SK-N-SH (cell line): Measurements from ENCODE around the gene AIFM3. TPM values are rescaled to one million over a fixed set of nuclear protein-coding genes. Genes with fewer than 3 reads are reported as not detected.

Experiments
- CTCF ChIA-PET: fragments of 300-600, 350-600 bp; formaldehyde crosslinking; extraction: SDS; loops from one replicate; lab custom pipeline; 2021; lab: Yijun Ruan, JAX
- POLR2A ChIA-PET: fragments of 350-600 bp; sonication (Branson Sonifier 250); formaldehyde crosslinking; extraction: SDS; loops from one replicate; lab custom pipeline; 2020; ENCODE audit warnings: antibody characterized with exemption, inconsistent platforms; lab: Yijun Ruan, JAX
- DNase-seq: peaks from one replicate; pipeline ENCODE4 v3.0.0; 2012
- H2AFZ ChIP-seq: fragments of 200-600 bp; sonication (generic); 2 replicates; pipeline ENCODE4 v1.8.1; 2016; ENCODE audit warnings: antibody characterized with exemption, mild to moderate bottlenecking, low read depth
- H3F3A ChIP-seq: fragments of 200-600 bp; sonication (generic); replicated peaks from 2 replicates; pipeline ENCODE3; 2016; ENCODE audit warnings: antibody characterized with exemption, mild to moderate bottlenecking; ENCODE audit not compliant: insufficient read depth
- H3K27ac ChIP-seq, 2 experiments: fragments of 200-500 bp in 1 of 2; fragments of 200-600 bp in 1 of 2; sonication (Bioruptor generic) in 1 of 2; sonication (generic), shearing (Covaris generic) in 1 of 2; 2 replicates each; pipeline versions ENCODE4 v1.5.1 to v1.6.1; 2014 to 2016; ENCODE audit warnings: low read depth in 2 of 2, inconsistent platforms in 1 of 2, low read length in 1 of 2, mild to moderate bottlenecking in 1 of 2, mixed read lengths in 1 of 2
- H3K27me3 ChIP-seq: fragments of 200-600 bp; sonication (generic), shearing (Covaris generic); 2 replicates; pipeline ENCODE4 v1.6.1; 2016; ENCODE audit warnings: mixed run types; ENCODE audit not compliant: insufficient read depth
- H3K36me3 ChIP-seq, 2 experiments: fragments of 200-500 bp in 1 of 2; fragments of 200-600 bp in 1 of 2; sonication (Bioruptor generic) in 1 of 2; sonication (generic) in 1 of 2; replicated peaks in 1 of 2; 2 replicates each; pipeline versions ENCODE3 to v1.5.1; 2014 to 2016; ENCODE audit warnings: low read length in 1 of 2, mild to moderate bottlenecking in 1 of 2; ENCODE audit not compliant: insufficient read depth in 2 of 2, control insufficient read depth in 1 of 2
- H3K4me1 ChIP-seq, 2 experiments: fragments of 200-500 bp in 1 of 2; fragments of 200-600 bp in 1 of 2; sonication (Bioruptor generic) in 1 of 2; sonication (generic), shearing (Covaris generic) in 1 of 2; 2 replicates each; pipeline versions ENCODE4 v1.5.1 to v1.6.1; 2014 to 2016; ENCODE audit warnings: low read depth in 1 of 2, low read length in 1 of 2, mixed run types in 1 of 2; ENCODE audit not compliant: insufficient read depth in 2 of 2, control insufficient read depth in 1 of 2
- H3K4me2 ChIP-seq: fragments of 200-600 bp; sonication (generic), shearing (Covaris generic); 2 replicates; pipeline ENCODE4 v1.6.1; 2017; ENCODE audit warnings: mixed run types
- H3K4me3 ChIP-seq, 2 experiments: fragments of 200-500 bp in 1 of 2; fragments of 200-600 bp in 1 of 2; sonication (Bioruptor generic) in 1 of 2; sonication (generic), shearing (Covaris generic) in 1 of 2; 2 replicates each; pipeline versions ENCODE4 v1.5.1 to v1.8.1; 2014 to 2016; ENCODE audit warnings: low read depth in 2 of 2, inconsistent platforms in 1 of 2, low read length in 1 of 2, mild to moderate bottlenecking in 1 of 2, mixed read lengths in 1 of 2, moderate library complexity in 1 of 2
- H3K79me2 ChIP-seq: fragments of 200-600 bp; sonication (generic); 2 replicates; pipeline ENCODE4 v1.8.1; 2017; ENCODE audit warnings: mild to moderate bottlenecking; ENCODE audit not compliant: insufficient read depth
- H3K9ac ChIP-seq: fragments of 200-600 bp; sonication (generic); 2 replicates; pipeline ENCODE4 v1.6.1; 2017; ENCODE audit warnings: mixed run types
- H3K9me2 ChIP-seq: fragments of 200-600 bp; sonication (generic); 2 replicates; pipeline ENCODE4 v1.6.1; 2017; ENCODE audit warnings: mixed run types
- H3K9me3 ChIP-seq: fragments of 200-600 bp; sonication (generic); 2 replicates; pipeline ENCODE4 v1.6.1; 2017; ENCODE audit warnings: mixed run types, mild to moderate bottlenecking, moderate library complexity
- H4K20me1 ChIP-seq: fragments of 200-600 bp; sonication (generic); 2 replicates; pipeline ENCODE4 v1.6.1; 2017; ENCODE audit warnings: mild to moderate bottlenecking, mixed run types; ENCODE audit not compliant: insufficient read depth
- CTCF ChIP-seq: fragments of 200-600 bp; sonication (generic); IDR thresholded peaks from 2 replicates; pipeline ENCODE4 v1.6.1; 2017; ENCODE audit warnings: antibody characterized with exemption, mild to moderate bottlenecking, moderate library complexity
- EZH2phosphoT487 ChIP-seq: fragments of 200-600 bp; sonication (generic); IDR thresholded peaks from 2 replicates; pipeline ENCODE4 v1.6.1; 2017; ENCODE audit warnings: low read depth, mixed run types, mild to moderate bottlenecking, antibody characterized with exemption, moderate library complexity, borderline replicate concordance
- FOXJ3 ChIP-seq: sonication (generic); formaldehyde crosslinking; IDR thresholded peaks from 2 replicates; pipeline ENCODE4 v1.5.1; 2020; ENCODE audit warnings: mild to moderate bottlenecking, missing genetic modification reagents
- GABPA ChIP-seq: IDR thresholded peaks from 2 replicates; pipeline ENCODE4 v1.4.0; 2012; ENCODE audit warnings: low read depth, mild to moderate bottlenecking
- IRF3 ChIP-seq: fragments of 150-350 bp; IDR thresholded peaks from 2 replicates; pipeline ENCODE4 v1.6.1; 2016; ENCODE audit warnings: mild to moderate bottlenecking, low read depth, low read length
- MAX ChIP-seq: IDR thresholded peaks from 2 replicates; pipeline ENCODE4 v1.4.0; 2012; ENCODE audit warnings: low read depth
- POLR2AphosphoS5 ChIP-seq: IDR thresholded peaks from 2 replicates; pipeline ENCODE4 v1.6.1; 2012; ENCODE audit warnings: low read depth, low read length
- REST ChIP-seq: IDR thresholded peaks from 2 replicates; pipeline ENCODE4 v1.6.1; 2012; ENCODE audit warnings: mild to moderate bottlenecking, low read depth, low read length, moderate library complexity
- RFX5 ChIP-seq: IDR thresholded peaks from 2 replicates; pipeline ENCODE4 v1.6.1; 2012; ENCODE audit warnings: mild to moderate bottlenecking, improper control_type of control experiment, low read length
- SMC3 ChIP-seq: IDR thresholded peaks from 2 replicates; pipeline ENCODE4 v1.6.1; 2012; ENCODE audit warnings: low read depth, low read length, improper control_type of control experiment
- TAF1 ChIP-seq: IDR thresholded peaks from 2 replicates; pipeline ENCODE4 v1.6.1; 2012; ENCODE audit warnings: low read depth, mild to moderate bottlenecking, low read length, moderate library complexity, borderline replicate concordance
- TEAD4 ChIP-seq: IDR thresholded peaks from 2 replicates; pipeline ENCODE4 v1.4.0; 2012; ENCODE audit warnings: mild to moderate bottlenecking, borderline replicate concordance; ENCODE audit not compliant: insufficient read depth
- YY1 ChIP-seq: IDR thresholded peaks from 2 replicates; pipeline ENCODE4 v1.4.0; 2012; ENCODE audit warnings: low read depth, mild to moderate bottlenecking
- ZBTB33 ChIP-seq: IDR thresholded peaks from 2 replicates; pipeline ENCODE4 v1.4.0; 2012; ENCODE audit warnings: low read depth, borderline replicate concordance
- WGBS: methylation state at CpG from one replicate; pipeline ENCODE4 v1.1.6; 2017; ENCODE audit warnings: low lambda C conversion rate; 5-methylcytosine and 5-hydroxymethylcytosine counted together
- polyA plus RNA-seq, 3 experiments: library from polyadenylated mRNA; depleted of rRNA; stranded (reverse); fragments of >200 nt; gene quantifications; 2 replicates each; pipeline ENCODE4 v1.2.3, GENCODE V29; 2012

The AIFM3 gene
- polyA plus RNA-seq, 1 of the 3 experiments (the other 2 are of a cell fraction): 1.7 TPM

- H3F3A ChIP-seq: peaks cover 3% of the 10 kb centered on the region
- peaks cover 92% of the 10 kb centered on the region for H4K20me1 ChIP-seq
- H2AFZ ChIP-seq: no peak overlapping the region
- H3K36me3 ChIP-seq: peaks cover 3 to 11% of the 10 kb centered on the region in 2 experiments
- no peak for DNase-seq
- H3K4me2 ChIP-seq: no peak overlapping the region
- no peak overlapping the region for H3K9ac ChIP-seq
- no peaks in the 10 kb centered on the region for H3K27me3 ChIP-seq
- H3K9me3 ChIP-seq: no peaks in the 10 kb centered on the region
- H3K4me1 ChIP-seq: no peaks in the 10 kb centered on the region
- no peak overlapping the region for H3K4me3 ChIP-seq
- H3K27ac ChIP-seq: no peak overlapping the region
- TF ChIP-seq CTCF (no peak), REST (no peak), EZH2phosphoT487 (no peak), TAF1 (no peak), SMC3 (no peak), YY1 (no peak), POLR2AphosphoS5 (no peak), IRF3 (no peak), FOXJ3 (CRISPR knock-in tag) (no peak), TEAD4 (no peak), GABPA (no peak), RFX5 (no peak), MAX (no peak), ZBTB33 (no peak)
- no peaks in the 10 kb centered on the region for H3K9me2 ChIP-seq
- H3K79me2 ChIP-seq: peaks cover 100% of the 10 kb centered on the region
- CTCF ChIA-PET: interaction anchor here (0.9 to 1.9 kb wide), 4 partner anchors 8 to 33 kb away, joined by 3 to 5 read pairs (median 4); partner anchors contain the start of gene CRKL
- POLR2A ChIA-PET: no interaction called here
- 96% methylated on average over 4 of the region's 4 CpGs for WGBS
These were observed 38.5 kb upstream of the AIFM3 start for GRCh38 chr22:20928573-20928967.
